HG02938 (cell line): ENCODE results near the gene ASTN1.

Experiments used
- ATAC-seq: cut with Tn5 transposase; IDR thresholded peaks from one replicate; pipeline ENCODE4 v1.9.1; 2021; ENCODE audit warnings: mild to moderate bottlenecking, moderate library complexity; ENCODE audit not compliant: unreplicated experiment

The ASTN1 gene

DNA sequence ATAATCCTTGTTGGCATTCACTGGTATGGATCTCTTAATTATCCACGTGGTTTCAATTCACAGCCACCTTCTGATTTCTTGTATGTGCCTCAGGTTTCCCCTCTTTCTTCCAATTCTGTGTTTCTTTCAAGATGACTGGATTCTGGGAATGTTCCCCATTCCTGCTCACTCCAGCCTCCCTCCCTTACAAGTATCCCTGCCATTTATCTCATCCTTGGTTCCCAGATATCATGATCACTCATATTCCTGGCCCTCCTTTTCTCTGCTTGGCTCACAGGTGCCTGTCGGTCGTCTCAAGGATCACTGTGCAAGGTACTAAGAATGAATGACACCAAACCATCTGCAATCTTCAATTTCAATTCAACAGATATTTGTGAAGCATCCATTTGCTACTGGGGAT is 279.2 kb downstream of the ASTN1 start:
- ATAC-seq = no peak

DNA sequence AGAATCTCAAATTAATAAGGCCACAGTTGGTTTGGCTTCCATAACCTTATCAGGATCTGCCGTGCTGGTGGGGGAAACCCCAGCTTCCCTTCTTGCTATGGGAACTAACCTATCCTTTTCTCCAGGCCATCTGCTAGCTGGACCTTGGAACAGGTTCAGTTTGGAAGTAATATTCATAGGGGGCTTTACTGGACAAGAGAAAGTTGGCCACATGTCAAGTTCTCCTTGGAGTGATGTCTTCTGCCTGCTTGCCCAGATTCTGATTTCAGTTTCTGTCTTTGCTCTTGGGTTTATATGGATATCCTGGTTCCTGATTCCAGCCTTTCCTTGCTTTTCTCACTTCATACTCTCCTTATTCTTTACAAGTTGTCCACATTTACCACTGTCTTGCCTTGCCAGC is 279.6 kb downstream of the ASTN1 start:
- ATAC-seq = no peak

DNA sequence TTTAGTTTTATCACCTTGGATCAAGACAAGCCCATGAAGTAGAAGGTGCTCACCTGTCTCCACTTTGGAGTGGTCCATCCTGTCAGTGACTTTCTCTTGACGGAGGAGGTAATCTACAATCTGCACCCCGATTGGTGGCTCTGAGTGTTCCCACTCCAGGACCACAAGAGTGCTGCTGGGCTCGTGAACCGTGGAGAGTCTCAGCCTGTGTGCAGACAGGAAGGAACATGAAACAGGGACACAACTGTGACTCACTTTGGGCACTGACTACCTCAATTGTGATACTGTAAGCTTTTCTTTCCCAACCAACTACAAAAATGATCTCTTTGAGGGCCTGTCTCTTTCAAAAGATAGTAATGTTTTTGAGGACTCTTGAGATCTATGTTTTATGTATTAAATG is 280.2 kb downstream of the ASTN1 start:
- ATAC-seq = no peak

DNA sequence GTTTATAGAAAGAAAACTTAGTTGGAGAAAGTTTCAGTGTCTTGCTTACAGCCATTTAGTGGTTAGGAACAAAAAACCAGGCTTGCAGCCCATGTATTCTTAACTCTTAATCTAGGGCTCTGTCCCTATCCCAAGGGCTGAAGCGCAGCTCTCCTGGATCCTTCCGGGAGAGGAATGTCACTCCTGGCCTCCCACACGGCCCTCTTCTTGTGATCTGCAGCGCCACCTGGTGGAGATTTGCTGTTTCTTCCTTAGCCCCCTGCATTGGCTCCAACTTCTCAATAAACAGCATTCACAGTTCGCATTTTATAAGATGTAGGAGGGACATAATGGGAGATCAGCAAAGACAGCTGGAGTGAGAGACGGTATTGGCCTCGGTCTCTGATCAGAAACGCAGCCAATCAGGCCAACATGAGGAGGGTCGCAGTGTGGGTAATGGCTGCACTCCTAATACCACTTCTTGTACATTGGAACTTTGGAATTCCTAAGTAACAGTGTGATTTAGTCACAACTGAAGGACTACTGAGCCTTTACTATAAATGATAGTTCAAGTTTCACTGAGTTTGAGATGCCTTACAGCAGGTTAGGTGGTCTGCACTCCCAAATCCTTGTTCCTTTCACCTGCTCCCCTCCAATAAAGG is 283.4 kb downstream of the ASTN1 start:
- peak; percentile 65 for ATAC-seq

DNA sequence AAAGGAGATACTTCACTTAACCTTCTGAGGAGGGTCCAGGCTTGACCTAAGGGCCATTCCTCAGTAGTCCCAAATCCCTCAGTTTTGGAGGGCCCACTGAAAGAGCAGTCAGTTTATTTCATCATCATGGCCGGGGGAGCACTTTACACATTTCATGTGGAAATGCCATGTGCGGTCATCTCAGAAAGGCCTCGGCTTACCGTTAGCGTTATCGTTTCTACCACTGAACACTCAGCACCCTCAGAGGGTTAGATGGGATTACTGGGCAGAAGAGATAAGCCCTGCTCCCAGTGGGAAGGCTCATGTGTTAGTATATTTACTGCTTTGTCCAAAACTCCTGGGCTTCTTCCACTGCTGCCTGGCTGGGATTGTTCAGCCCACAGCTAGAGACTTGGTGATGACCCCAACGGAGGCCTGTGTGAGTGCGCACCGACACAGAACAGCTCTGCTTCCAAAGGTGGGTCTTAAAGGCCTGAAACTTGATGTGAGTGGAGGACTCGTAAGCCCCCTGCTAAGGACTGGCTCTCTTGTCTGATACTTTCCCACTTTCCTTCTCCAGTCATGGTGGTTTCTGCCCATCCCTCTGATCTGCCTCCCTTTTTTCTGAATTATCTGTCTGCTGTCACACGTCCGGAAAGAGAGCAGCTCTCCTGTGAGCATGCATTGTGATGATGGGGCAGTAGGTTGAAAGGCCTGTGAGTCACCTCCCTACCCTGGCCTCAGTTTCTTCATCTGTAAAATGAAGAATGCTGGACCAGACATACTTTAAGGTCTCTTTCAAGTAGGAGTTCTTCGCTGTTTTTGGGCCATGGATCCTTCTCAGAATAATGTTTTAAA is 284.5 kb downstream of the ASTN1 start:
- no peak for ATAC-seq

DNA sequence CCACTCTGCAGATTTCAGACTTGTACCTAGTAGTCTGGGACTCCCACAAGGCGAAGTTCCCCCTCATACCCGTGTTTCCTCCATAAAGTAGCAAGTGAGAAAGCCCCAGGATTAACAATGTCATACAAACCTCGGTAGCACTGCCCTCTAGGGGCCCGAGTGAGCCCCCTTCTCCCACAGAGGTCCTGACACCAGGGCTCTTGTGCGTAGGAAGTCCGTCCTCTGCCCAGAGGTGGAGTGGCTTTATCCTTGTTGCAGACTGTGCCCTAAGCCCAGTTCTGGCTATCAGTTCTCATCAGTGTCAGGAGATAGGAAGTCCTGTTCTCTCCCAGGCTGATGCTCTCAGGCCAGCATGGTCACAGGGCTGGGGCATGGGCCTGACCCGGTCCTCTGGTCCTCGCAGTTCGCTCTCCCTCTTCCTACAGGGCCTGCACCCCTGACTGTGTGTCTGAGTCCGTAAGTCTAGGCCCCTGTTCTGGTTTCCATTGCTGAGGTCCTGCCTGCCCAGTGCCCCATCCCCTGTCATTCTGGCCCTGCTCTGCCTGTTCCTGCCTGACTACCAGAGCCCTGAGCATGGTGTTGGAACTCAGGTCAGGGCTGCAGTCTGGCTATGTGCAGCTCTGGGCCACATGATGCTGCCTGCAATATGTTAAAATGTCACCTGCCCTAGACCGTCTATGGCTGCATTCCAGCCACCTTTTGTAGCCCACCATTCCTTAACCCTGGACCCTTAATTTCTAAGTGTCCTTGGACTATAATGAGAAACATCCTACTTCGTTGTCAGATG is 285.6 kb downstream of the ASTN1 start:
- no peak for ATAC-seq

DNA sequence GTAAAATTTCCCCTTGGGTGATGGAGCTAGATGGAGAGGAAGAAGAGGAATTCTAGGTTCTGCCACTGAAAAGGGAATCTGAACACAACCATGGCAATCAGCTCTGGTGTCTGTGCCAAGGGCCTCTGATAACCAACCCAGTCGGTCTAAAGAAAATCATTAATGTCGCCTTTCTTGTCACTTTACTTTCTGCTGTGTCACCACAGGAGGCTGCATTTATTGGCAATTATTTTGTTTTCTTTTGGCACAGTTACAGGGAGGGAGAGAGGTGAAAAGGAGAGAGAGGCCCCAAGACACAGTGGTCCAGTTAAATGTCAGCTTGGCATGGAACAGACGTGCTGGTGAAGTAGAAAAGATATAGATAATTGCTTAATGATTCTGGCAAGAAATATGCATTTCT is 287.0 kb downstream of the ASTN1 start:
- ATAC-seq = no peak

DNA sequence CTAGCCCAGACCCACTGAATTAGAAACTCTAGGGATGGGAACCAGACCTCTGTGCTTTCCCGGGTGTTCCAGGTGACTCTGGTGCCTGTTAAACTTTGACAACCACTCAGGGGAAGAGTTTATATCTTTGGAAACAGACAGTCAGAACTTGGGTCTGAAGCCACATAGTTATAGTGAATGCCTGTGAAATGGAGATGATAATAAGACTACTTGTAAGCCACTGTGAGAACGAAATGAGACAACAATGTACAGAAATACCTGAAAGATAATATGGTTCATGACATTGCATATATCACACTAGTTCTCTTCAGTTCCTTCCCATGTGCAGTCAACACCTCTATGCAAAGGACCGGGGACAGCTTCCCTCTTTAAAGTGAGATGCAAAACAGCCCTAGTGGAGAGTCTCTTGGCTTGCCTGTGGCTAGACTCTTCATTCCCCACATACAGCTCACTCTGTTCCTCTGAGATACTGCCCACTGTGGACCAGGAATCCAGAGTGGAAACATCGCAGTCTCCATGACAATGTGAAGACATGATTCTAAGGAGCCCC is 287.5 kb downstream of the ASTN1 start:
- ATAC-seq = no peak

DNA sequence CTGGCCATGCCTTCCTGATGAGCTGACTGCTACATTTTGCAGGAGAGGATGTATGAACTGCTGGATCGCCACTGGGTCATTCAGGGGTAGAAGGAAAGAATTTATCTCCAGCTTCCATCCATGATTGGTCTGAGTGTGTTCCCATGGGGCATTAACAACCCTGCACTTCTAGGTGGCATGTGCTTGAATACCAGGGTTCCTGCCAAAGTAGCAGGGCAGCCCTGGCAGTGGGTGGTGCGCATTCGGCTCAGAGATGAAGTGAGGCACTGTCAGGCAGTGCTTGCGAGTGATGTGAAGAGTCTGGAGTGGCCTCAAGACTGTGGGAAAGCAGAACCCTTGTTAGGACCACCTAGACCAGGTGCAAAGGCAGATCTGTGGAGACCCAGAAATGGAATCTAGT is 294.9 kb downstream of the ASTN1 start:
- no peak for ATAC-seq

DNA sequence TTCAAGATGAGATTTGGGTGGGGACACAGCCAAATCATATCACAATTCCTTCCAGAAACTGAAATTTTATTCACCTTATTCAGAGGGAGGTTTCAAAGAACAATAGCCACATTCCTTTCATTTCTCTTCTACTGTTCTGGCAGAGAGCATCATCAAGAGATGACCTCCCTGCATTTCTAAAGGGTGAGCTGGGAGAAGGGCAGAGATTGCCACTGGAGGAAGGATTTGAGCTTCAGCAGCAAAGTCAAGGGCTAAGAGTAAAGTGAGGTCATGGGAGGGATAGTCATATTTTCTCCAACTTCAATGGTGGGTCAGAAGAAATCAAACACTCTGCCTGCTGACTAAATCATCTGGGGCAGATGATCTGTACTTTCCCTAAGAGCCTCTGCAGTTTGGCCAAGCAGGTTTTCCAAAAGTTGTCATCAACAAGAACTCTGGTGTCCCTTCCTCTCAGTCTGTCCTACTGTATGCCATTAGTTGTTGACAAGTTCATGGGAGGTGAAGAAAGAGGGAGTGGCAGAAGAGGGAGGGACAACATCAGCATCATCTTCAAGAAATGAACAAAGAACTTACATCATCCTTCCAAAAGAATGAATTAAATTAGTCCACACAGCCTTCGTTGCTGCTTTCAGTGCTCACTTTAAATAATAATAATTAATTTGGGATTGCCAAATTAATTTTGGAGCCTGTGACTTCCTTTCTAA is 298.3 kb downstream of the ASTN1 start:
- no peak for ATAC-seq

DNA sequence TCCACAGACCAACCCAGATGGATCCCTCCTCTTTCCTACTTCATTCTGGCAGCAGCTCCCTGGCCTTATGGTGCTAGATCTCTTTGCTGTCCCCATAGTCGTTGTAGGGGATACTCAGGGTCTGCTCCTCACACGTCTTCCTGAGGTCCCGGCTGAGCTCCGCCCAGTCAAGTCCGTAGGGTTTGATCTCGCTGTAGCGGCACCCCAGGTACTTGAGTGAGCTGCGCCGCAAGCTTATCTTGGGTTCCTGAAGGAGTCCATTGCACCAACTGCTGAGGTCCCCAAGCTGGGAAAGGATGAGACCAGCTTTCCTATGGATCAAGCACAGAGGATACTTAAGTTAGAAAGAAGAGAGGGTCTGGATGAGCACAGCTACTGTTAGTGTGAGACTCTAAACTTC is 300.3 kb downstream of the ASTN1 start:
- ATAC-seq = no peak

DNA sequence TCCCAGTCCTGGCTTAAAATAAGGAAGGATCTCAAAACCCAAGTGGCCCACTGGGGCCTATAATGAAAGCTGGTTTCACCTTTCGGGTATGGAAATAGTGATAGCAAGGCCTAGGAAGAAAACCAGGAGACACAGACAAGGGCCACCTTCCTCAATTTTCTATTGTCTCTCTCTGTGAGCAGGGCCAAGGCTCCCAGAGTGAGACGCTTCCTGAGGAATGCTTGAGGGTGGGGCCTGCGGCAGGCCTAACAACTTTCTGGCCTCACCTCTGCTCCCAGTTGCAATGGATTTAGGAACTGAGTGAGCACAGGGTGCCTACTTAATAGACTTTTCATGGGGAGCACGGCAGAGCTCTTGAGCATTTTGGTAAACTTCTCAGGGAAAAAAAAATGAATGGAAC is 300.9 kb downstream of the ASTN1 start:
- ATAC-seq = no peak

DNA sequence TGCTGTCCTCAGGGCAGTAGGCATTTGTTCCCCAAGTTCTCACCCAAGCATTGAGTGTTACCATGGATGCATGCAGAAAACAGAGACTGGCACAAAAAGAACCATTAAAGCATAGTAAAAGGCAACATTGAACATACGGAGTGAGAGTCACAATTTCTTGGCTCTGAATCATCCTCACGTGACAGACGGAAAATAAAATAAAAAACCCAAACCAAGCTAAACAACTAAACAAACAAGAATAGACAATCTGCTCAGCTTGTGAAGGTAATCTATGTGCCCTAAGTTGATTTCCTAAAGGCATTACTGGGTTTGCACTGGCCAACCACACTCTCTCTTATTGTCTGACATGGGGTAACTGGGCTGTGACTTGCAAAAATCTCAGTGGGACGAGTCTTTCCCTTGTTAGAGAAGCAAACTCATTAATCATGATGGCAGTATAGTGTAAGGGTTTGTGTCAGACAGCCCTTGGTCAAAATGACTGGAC is 306.0 kb downstream of the ASTN1 start:
- no peak for ATAC-seq

DNA sequence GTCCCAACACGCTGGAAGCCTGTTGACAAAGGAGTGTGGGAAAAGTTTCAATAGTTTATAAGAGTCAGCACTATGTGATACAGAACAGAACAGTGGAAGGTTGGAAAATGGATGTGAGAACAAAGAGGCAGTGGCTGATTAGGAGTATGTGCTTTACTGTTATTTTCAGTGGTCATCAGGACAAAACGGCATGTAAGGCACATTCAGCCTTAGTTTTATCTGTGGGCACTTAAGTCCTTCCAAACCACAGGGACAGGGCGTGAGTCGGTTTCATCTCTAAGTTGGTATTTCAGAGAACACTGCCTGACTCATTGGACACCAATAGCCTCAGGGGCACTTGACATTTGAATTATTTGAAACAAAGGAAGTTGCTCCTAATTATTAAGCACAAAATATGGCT is 306.9 kb downstream of the ASTN1 start:
- no peak for ATAC-seq

DNA sequence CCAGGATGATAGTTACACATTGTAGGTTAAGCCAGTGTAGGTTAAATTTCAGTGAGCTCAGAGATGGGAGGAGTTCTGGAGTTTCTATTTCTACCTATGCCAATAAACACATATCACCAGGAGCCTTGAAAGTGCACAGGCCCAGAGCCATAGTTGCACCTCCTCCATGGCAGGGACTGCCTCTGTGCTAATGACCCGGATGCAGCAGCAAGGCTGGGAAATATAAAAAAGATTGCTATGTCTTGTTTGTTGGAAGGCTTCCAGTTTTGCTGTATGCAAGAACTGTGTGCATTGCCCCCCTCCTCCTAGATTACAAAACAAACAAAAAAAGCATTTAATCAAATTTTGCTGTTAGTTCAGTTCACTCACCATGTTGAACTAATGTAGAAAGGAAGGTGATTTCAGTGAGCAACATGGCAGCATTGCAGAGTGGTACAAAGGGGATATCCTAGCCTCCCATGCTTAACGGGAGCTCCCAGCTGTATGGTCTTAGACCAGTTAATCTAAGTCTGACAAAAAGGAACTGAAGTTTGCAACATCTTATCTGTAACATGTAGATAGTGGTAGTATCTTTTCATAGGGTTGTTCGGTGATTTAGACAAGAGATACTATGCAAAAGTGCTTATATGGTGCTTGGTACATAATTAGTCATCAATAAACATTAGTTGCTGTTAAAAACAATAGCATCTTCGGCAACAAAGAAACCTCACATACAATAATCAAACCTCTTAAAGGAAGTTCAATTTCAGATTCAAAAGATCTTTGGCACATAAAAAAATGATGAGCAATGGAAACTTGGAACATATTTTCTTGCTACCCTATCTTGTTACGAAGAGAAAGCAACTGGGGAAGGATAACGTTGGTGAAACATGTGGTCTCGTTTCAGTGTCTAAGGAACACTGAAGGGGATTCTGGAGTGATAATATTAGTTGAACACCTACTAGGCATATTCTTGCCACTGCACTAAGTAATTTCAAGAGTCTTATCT is 309.5 kb downstream of the ASTN1 start:
- ATAC-seq = no peak

DNA sequence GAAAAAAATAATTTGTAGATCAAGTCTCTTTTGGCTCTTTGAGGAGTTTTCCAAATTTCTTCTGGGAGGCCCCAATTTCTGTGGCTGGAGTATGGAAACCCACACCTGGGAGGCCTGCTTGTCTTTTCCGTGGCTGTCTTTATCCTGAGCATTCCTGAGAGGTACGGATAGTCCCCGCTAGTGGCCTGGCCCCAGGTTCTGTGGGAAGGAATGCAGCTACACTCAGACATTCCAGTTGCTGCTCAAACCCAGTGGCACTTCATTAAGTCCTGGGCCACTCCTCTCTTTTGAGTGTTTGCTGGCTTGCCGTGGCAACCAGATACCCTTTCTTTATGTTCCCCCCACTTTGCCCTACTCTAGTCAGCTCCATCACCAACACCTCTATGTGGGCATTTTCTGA is 310.4 kb downstream of the ASTN1 start:
- no peak for ATAC-seq

DNA sequence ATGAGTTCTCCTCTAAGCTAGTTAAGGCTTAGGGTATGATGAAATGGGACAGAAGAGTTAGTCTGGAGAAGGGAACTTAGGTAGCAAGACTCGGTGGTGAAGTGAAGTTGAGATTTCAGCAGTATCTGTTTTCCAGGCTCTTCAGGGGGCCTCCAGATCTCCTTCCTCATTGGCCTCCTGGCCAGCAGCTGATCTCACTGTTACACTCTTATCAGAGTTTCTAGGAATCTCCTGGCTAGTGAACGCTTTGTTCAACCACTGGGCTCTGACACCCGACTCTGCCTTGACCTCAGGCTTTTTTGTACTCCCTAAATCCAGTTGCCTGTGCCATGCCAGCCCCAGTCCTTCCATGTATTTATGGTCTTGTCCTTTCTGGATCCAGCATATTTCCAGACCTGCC is 311.0 kb downstream of the ASTN1 start:
- no peak for ATAC-seq

DNA sequence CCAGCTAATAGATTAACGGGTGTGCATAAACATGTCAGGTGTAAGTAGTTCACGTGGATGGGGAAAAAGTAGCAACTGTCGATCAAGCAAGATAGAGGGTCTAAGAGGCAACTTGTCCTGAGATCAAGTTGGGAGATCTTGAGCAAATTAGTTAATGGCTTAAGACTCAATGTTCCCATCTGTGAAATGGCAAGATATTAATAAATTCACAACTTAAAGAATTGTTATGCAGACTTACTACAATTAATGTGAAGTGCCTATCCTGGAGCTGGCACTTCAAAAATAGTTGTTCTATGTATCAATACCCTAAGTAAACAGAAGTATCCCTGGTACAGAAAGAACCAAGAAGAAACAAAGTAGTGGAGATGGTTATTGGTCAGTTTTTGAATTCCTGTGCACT is 312.4 kb downstream of the ASTN1 start:
- ATAC-seq = no peak

DNA sequence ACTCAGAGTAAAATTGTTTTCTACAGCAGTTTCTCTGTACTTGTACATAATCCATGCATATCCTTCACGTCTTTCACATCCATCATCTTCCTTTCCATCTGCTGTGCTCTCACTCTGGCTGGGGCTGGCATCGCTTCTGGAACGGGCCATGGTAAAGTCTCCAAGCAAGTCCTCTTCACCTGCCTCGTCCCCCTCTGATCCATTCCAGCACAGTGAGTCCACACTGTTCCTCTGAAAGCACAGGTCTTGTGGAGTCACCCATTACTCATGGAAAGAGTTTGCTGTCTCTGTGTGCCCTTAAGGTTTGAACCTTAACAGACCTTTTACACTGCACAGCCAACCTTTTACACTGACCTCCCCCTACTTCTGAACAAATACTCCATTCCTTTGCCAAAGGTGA is 313.6 kb downstream of the ASTN1 start:
- no peak for ATAC-seq

DNA sequence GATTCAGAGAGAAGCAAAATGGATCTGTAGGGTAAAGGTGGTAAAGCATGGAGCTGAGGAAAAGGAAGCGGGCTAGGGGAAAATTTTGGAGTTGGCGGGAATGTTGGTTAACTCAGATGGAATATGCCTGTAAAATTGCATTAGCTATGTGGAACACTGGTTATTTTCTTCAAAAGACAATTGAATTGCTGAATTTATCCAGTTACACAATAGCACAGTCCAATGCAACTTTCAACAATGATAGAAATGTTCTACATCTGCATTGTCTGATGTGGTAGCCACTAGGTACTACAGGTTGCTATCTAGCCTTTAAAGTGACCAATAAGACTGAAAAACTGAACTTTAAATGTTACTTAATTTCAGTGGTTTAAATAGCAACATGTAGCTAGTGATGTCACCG is 315.2 kb downstream of the ASTN1 start:
- ATAC-seq = no peak
